GM12891 (cell line): ENCODE measurements around the gene MOAP1. TPM values are rescaled to one million over a fixed set of nuclear protein-coding genes. Genes with fewer than 3 reads are reported as not detected.
"Not testable (repeated sequence)": the region's sequence is repeated elsewhere in the genome, so short reads cannot be mapped to it uniquely, and the experiment has no call there.

ENCODE experiments used
- DNase-seq: peaks from one replicate; pipeline ENCODE4 v3.0.0; 2011; ENCODE audit warnings: low spot score; ENCODE audit not compliant: insufficient read length
- FAIRE-seq: peaks from 2 replicates; lab custom pipeline; 2011; peaks lifted over from hg19 to GRCh38; lab: Jason Lieb, UNC
- PAX5 ChIP-seq: IDR thresholded peaks from 2 replicates; pipeline ENCODE4 v1.6.1; 2011; ENCODE audit warnings: low read length, moderate library complexity, mild to moderate bottlenecking; ENCODE audit not compliant: insufficient read depth, severe bottlenecking
- POLR2A ChIP-seq: IDR thresholded peaks from 2 replicates; pipeline ENCODE4 v1.6.1; 2011; ENCODE audit warnings: low read depth, low read length, control low read depth
- POLR2AphosphoS5 ChIP-seq: IDR thresholded peaks from 2 replicates; pipeline ENCODE4 v1.6.1; 2011; ENCODE audit warnings: low read depth, low read length, control low read depth
- POU2F2 ChIP-seq: IDR thresholded peaks from 2 replicates; pipeline ENCODE4 v1.6.1; 2011; ENCODE audit warnings: low read depth, mild to moderate bottlenecking, control low read depth, low read length, moderate library complexity
- SPI1 ChIP-seq: IDR thresholded peaks from 2 replicates; pipeline ENCODE4 v1.6.1; 2011; ENCODE audit warnings: low read depth, low read length, control low read depth
- TAF1 ChIP-seq: IDR thresholded peaks from 2 replicates; pipeline ENCODE4 v1.6.1; 2011; ENCODE audit warnings: low read depth, low read length, control low read depth
- polyA plus RNA-seq: library from polyadenylated mRNA; unstranded; fragments of >200 nt; gene quantifications from one replicate; pipeline ENCODE4 v1.2.1, GENCODE V29; 2012; ENCODE audit warnings: low read depth, missing spikeins, inconsistent platforms; ENCODE audit not compliant: missing spikeins

MOAP1 gene
- 20.7 TPM for polyA plus RNA-seq

- TF ChIP-seq SPI1: no peak
- TF ChIP-seq POLR2A: peak; percentile 66
- peak; percentile 14; the same call in 1 of the 2 replicates for TF ChIP-seq POU2F2
- TF ChIP-seq TAF1: peak; percentile 55; the same call in 1 of the 2 replicates
- peak; percentile 69; the same call in 1 of the 2 replicates for TF ChIP-seq POLR2AphosphoS5
- no peak for TF ChIP-seq PAX5
- peak; percentile 92 for FAIRE-seq
These were observed at the start of gene MOAP1, which contains the start of gene LYSET for GRCh38 chr14:93184391-93185348. Gene MOAP1, minus strand, starts transcription at chr14:93184897. Its CDS starts 655 bp downstream, at chr14:93184242. Gene LYSET, plus strand, starts transcription at chr14:93185317. Its CDS starts 89 bp downstream, at chr14:93185406.

GRCh38 chr14:93233078-93233477 lies 48.4 kb upstream of the MOAP1 start:
- not testable (repeated sequence) for DNase-seq, FAIRE-seq

More at GRCh38 chr14:93184391-93185348, at the start of gene MOAP1, which contains the start of gene LYSET:
- peak; percentile 88 for DNase-seq

GRCh38 chr14:93232159-93232558 lies 47.5 kb upstream of the MOAP1 start:
- no peak for FAIRE-seq
- no peak for TF ChIP-seq POLR2A
- TF ChIP-seq TAF1: no peak
- no peak for TF ChIP-seq POU2F2
- TF ChIP-seq SPI1: no peak
- no peak for TF ChIP-seq PAX5
- no peak for TF ChIP-seq POLR2AphosphoS5
- no peak for DNase-seq

- TF ChIP-seq PAX5: no peak
- TF ChIP-seq POLR2AphosphoS5: no peak
- TF ChIP-seq TAF1: no peak
- TF ChIP-seq POLR2A: no peak
- TF ChIP-seq POU2F2: no peak
- TF ChIP-seq SPI1: no peak
- DNase-seq (no peak), FAIRE-seq (peak; percentile 54)
These were observed 46.7 kb upstream of the MOAP1 start for GRCh38 chr14:93231129-93231979.

- DNase-seq (no peak), FAIRE-seq (no peak)
- TF ChIP-seq POLR2AphosphoS5: no peak
- no peak for TF ChIP-seq SPI1
- no peak for TF ChIP-seq PAX5
- no peak for TF ChIP-seq POLR2A
- no peak for TF ChIP-seq TAF1
- no peak for TF ChIP-seq POU2F2
These were observed 45.8 kb upstream of the MOAP1 start for GRCh38 chr14:93230539-93230938.

- DNase-seq (no peak), FAIRE-seq (no peak)
- TF ChIP-seq PAX5 (no peak), POLR2AphosphoS5 (no peak), POU2F2 (no peak)
These were observed 43.9 kb upstream of the MOAP1 start for GRCh38 chr14:93228550-93228949.

- FAIRE-seq (no peak), DNase-seq (no peak)
- TF ChIP-seq SPI1 (no peak), POLR2AphosphoS5 (no peak)
These were observed 38.9 kb upstream of the MOAP1 start for GRCh38 chr14:93223565-93223964.

- DNase-seq: no peak
- peak; percentile 38 for FAIRE-seq
- no peak for TF ChIP-seq PAX5
- no peak for TF ChIP-seq POU2F2
- no peak for TF ChIP-seq POLR2A
- no peak for TF ChIP-seq TAF1
- TF ChIP-seq SPI1: no peak
- no peak for TF ChIP-seq POLR2AphosphoS5
These were observed 35.8 kb upstream of the MOAP1 start for GRCh38 chr14:93220509-93220908.

GRCh38 chr14:93219103-93219726 lies 34.5 kb upstream of the MOAP1 start:
- DNase-seq (no peak), FAIRE-seq (peak; percentile 71)
- TF ChIP-seq PAX5: no peak
- TF ChIP-seq TAF1: no peak

GRCh38 chr14:93214598-93214997 lies 29.9 kb upstream of the MOAP1 start:
- TF ChIP-seq SPI1 (no peak), POLR2A (no peak), TAF1 (no peak), POU2F2 (no peak), POLR2AphosphoS5 (no peak), PAX5 (no peak)
- DNase-seq (no peak), FAIRE-seq (no peak)
